Skin of body (tissue), 2 donors: Measurements from ENCODE around the gene COL4A3. TPM values are rescaled to one million over a fixed set of nuclear protein-coding genes. Genes with fewer than 3 reads are reported as not detected.
A peak's percentile ranks its signal among the peaks of the same experiment; 100 is the strongest.

Source experiments
- DNase-seq: peaks from one replicate; lab custom pipeline; 2025; lab: John Stamatoyannopoulos, UW
- total RNA-seq: library from RNA; depleted of rRNA; stranded (reverse); fragments of >200 nt; gene quantifications from one replicate; pipeline ENCODE4 v1.2.3, GENCODE V29; 2014

COL4A3 gene
- total RNA-seq = 0.20 TPM

- DNase-seq = no peak
These were observed at the start of gene COL4A3, which contains the start of gene COL4A4 for GRCh38 chr2:227163998-227164762. COL4A3 (plus strand) TSS chr2:227164624; CDS start chr2:227164727, 103 bp downstream. COL4A4 (minus strand) TSS chr2:227164205; CDS start chr2:227147483, 16,722 bp downstream.

- peak; percentile 84 for DNase-seq
These were observed 48.7 kb upstream of the COL4A3 start for GRCh38 chr2:227115761-227116160.

GRCh38 chr2:227117027-227117426 is 47.4 kb upstream of the COL4A3 start:
- DNase-seq = no peak

GRCh38 chr2:227117852-227118251 is 46.6 kb upstream of the COL4A3 start:
- no peak for DNase-seq

GRCh38 chr2:227118353-227118752 is 46.1 kb upstream of the COL4A3 start:
- no peak for DNase-seq

- DNase-seq = no peak
These were observed 40.7 kb upstream of the COL4A3 start for GRCh38 chr2:227123697-227124096.

- no peak for DNase-seq
These were observed 39.6 kb upstream of the COL4A3 start for GRCh38 chr2:227124811-227125210.

- DNase-seq = no peak
These were observed 38.9 kb upstream of the COL4A3 start for GRCh38 chr2:227125506-227125905.

- DNase-seq = no peak
These were observed 37.2 kb upstream of the COL4A3 start for GRCh38 chr2:227127201-227127600.

- no peak for DNase-seq
These were observed 33.8 kb upstream of the COL4A3 start for GRCh38 chr2:227130636-227131035.

- DNase-seq = no peak
These were observed 31.4 kb upstream of the COL4A3 start for GRCh38 chr2:227132986-227133385.

GRCh38 chr2:227134591-227134990 is 29.8 kb upstream of the COL4A3 start:
- DNase-seq = no peak

GRCh38 chr2:227141301-227141700 is 23.1 kb upstream of the COL4A3 start:
- DNase-seq = no peak

- DNase-seq = no peak
These were observed 20.5 kb upstream of the COL4A3 start for GRCh38 chr2:227143895-227144294.

GRCh38 chr2:227146456-227146855 is 18.0 kb upstream of the COL4A3 start:
- DNase-seq = no peak

- DNase-seq = no peak
These were observed 17.4 kb upstream of the COL4A3 start for GRCh38 chr2:227147023-227147422.

- DNase-seq = no peak
These were observed 16.3 kb upstream of the COL4A3 start for GRCh38 chr2:227148106-227148505.

- DNase-seq = no peak
These were observed 14.0 kb upstream of the COL4A3 start for GRCh38 chr2:227150222-227150936.

- DNase-seq = no peak
These were observed 12.2 kb upstream of the COL4A3 start for GRCh38 chr2:227152093-227152766.

- no peak for DNase-seq
These were observed 11.1 kb upstream of the COL4A3 start for GRCh38 chr2:227153307-227153706.

GRCh38 chr2:227153758-227154486 is 10.5 kb upstream of the COL4A3 start:
- no peak for DNase-seq
